Measurements from ENCODE around the gene MAGEA4.

Gene MAGEA4

DNA sequence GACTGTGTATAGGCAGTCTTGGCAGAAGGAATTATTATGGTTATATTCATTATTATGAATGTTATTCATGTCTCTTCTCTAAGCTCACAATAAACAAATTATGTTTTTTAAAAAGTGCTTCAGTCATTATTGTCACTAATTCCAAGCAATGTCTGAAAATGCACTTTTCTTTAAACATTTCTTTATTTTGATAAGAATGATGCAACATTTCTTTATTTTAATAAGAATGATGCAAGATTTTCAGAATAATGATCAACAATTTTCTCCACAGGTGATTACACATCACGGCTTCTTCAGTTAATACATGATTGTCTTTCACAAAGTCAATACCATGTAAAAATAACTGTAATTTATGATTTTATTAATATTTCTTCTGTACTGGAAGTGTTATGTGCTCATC lies 22.7 kb downstream of the MAGEA4 start:
- no peak for DNase-seq

DNA sequence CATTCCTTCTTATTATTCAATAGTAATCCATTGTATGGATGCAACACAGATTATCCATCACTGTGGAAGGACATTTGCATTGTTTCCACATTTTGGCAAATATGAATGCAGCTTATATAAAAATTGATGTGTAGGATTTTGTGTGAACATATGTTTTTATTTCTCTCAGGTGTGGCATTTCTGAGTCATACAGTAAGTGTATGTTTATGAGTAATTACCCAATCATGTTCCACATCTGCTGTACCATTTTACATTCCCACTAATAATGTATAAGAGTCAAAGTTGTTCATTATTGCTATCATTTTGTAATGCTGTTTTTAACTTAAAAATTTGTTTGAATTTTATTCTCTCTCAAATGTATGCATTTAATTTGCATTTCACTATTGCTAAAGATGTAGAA lies 25.5 kb downstream of the MAGEA4 start:
- DNase-seq = no peak

DNA sequence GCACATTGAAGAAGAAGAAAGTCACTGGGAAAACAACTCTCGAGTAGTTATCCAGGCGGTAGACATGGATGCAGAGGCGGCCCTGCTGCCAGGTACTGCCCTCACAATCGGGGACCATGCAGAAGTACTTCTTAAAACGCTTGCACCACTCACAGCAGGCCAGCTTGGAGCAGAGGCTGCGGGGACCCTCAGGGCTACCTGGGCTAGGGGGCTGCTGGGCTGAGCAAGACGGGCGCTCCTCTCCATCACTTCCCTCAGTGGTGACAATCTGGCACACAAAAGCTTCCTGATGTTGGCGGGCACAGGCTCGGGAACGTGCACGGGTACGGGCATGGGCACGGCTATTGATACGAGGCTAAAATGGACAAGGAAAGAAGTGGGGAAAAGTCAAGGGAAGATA lies 42.0 kb downstream of the MAGEA4 start:
- DNase-seq = no peak

GRCh38 chrX:151958101-151958500 lies 45.4 kb downstream of the MAGEA4 start:
- DNase-seq = no peak

DNA sequence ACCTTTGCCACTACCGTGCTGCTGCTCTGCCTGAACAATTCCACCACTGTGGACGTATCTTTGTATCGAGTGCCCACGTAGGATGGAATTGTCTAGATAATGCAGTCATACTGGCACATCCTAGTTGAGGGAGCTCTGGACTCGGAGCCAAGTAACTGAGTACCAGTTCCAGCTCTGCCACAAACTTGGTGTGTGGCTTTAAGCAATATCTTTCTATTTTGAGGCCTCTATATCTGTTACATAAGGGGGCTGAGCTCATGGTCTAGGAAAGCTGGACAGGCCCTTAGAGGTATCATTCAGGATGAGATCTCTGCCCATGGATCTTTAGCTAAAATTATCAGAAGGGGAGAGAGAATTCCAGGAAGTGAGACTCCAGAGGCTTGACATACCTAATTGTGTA lies 49.3 kb downstream of the MAGEA4 start:
- DNase-seq = no peak

GRCh38 chrX:151966236-151966635 lies 53.5 kb downstream of the MAGEA4 start:
- no peak for DNase-seq

DNA sequence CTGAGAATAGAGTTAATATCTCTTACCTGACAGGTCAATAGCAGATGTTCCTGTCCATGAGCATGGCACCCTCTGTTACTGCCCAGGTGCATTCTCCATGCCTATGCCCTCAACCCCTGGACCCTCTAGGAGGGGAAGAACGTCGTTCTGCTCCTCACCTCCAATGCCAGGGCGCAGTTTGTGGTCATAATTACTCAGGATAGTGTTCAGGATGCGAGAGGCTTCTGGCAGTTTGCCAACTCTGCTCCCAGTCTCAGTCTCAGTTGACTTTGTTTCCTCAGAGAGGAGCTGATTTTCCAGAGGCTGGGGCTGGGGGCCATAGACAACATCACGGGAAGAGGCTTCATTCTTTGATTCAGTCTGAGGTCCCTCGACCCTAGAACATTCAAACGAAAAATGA lies 57.3 kb downstream of the MAGEA4 start:
- no peak for DNase-seq

DNA sequence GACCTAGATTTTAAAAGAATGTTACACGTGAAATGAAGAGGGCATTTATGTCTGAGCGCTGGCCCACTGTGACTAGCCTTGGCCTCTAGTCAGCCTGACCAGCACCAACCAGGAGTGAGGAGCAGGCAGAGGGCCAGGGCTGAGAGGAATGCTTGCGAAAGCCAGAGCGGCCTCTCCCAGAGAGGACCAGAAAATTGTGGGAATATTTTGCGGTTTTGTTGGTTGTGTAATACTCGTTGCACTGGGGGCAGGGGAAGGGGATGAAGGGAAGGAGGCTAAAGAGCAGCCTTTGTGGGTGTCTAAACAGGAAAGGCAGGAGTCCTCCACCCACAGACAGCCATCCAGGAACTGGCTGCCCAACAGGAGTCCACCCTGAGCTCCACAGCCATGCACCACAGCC lies 58.0 kb downstream of the MAGEA4 start:
- no peak for DNase-seq

- DNase-seq = no peak
Observed at GRCh38 chrX:151973060-151973661, 60.5 kb downstream of the MAGEA4 start.

DNA sequence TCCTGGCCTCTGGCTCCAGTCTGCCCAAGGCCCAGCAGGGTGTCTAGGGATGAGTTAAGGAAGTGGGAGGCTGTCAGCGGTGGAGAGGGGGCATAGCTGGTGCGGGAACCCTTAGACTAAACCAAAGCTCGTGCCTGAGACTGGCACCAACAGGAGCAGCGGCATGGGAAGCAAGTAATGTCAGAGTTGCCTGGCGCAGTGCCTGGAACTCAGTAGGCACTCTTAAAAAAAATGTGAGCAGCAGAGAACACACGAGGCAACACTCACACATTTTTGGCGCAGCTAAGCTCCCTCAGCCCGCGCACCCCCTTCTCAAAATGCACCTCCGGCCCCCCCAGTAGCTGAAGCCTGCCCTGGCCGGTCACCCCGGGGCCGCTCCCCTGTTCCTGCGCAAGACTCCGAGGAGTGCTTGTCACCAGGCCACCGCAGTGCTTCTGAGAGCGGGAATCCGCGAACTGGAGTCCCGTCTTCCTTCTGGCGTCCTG lies 61.2 kb downstream of the MAGEA4 start:
- no peak for DNase-seq
